Central memory CD8-positive, alpha-beta T cell (primary cell): ENCODE data around the gene HDAC4.

Experiments
- ATAC-seq: fragments of 150-1000 bp; cut with Tn5 transposase; replicated peaks from 2 replicates; pipeline ENCODE4 v1.10.0; 2022; ENCODE audit warnings: mild to moderate bottlenecking, moderate FRiP score, moderate number of reproducible peaks; ENCODE audit not compliant: poor library complexity, severe bottlenecking; ENCODE audit errors: extremely low read depth
- DNase-seq, 2 donors: peaks; one replicate each; pipeline ENCODE4 v3.0.0; 2021; ENCODE audit warnings: low spot score in 2 of 2
- H3K27ac Mint-ChIP-seq: one replicate; pipeline ENCODE4 v1.8.0; 2022; ENCODE audit warnings: low read depth, mild to moderate bottlenecking, moderate library complexity, mixed read lengths
- H3K27me3 Mint-ChIP-seq: one replicate; pipeline ENCODE4 v1.8.0; 2022; ENCODE audit warnings: mixed read lengths
- H3K36me3 Mint-ChIP-seq: one replicate; pipeline ENCODE4 v1.8.0; 2022; ENCODE audit warnings: mild to moderate bottlenecking, moderate library complexity, mixed read lengths; ENCODE audit not compliant: insufficient read depth
- H3K4me1 Mint-ChIP-seq: one replicate; pipeline ENCODE4 v1.8.0; 2022; ENCODE audit warnings: mixed read lengths
- H3K4me3 Mint-ChIP-seq: one replicate; pipeline ENCODE4 v1.8.0; 2022; ENCODE audit warnings: mild to moderate bottlenecking, moderate library complexity, mixed read lengths
- H3K9me3 Mint-ChIP-seq: one replicate; pipeline ENCODE4 v1.8.0; 2022; ENCODE audit warnings: mixed read lengths

Gene HDAC4

DNA sequence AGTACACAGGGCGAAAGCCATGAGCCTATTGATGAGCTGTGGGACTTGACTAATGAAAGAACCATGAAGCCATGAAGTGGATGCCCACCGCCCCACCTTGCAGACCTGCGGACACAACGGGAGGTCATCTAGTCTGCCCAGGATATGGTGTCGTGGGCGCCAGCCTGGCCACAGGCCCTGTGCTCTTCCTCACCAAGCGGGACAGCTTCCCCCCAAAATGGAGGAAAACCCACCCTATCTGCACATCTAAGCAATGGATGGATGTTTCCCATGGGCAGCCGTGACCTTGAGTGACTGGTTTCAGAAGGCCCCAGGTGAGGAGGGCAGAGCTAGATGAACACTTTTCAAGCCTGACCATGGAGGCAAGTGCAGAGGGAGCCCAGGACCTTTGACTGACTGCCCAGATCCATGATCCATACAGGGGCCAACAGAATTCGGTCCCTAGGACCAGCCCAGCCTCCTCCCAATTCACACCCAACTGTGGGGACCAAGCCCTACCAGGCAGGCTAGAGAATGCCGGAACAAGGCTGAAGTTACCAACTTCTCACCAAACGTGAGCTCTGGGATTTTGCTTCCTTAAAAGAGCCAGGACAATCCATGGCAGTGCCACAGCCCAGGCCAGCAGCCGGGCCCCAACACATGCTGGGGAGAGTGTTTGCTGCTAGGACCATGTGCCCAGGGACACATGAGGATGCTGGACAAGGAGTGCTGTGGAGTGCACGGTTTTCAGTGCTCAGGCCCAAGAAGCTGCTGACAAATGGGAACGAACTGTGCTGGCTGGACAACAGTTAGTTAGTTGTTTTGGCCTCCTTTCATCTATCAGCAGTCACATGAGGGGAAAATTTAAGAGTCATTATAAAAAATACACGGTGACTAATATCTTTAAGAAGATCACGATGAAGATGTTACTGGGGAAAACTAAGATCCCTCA lies 249.4 kb downstream of the HDAC4 start:
- Mint-ChIP-seq H3K27me3 (no peaks in the 10 kb centered on the region), H3K36me3 (peaks cover 29% of the 10 kb centered on the region), H3K27ac (peak overlapping the region; percentile 75)

DNA sequence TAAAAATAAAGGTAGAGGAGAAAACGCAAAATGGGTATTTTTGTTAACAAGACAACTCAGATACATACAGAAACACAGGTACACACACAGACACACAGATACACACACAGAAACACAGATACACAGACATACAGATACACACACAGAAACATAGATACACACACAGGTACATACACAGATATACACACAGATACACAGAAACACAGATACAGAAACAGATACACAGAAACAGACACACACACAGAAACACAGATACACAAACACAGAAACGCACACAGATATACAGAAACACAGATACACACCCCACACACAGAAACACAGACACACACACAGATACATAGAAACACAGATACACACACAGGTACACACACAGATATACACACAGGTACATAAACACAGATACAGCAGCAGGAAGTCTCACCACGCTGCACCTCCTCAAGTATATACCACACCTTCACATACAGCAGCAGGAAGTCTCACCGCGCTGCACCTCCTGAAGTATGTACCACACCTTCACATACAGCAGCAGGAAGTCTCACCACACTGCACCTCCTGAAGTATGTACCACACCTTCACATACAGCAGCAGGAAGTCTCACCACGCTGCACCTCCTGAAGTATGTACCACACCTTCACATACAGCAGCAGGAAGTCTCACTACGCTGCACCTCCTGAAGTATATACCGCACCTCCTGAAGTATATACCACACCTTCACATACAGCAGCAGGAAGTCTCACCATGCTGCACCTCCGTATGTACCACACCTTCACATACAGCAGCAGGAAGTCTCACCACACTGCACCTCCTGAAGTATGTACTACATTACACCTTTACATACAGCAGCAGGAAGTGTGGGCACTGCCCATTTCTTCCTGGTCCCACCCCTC lies 250.5 kb downstream of the HDAC4 start:
- peak in 1 of 2 donors; percentile 50 for DNase-seq
- ATAC-seq = peak; percentile 80
- H3K27ac Mint-ChIP-seq = peak overlapping the region; percentile 75
- H3K4me3 Mint-ChIP-seq = peak overlapping the region; percentile 38
- peaks cover 13% of the 10 kb centered on the region for H3K4me1 Mint-ChIP-seq
- peaks cover 20% of the 10 kb centered on the region for H3K36me3 Mint-ChIP-seq
- H3K9me3 Mint-ChIP-seq = peaks cover 13% of the 10 kb centered on the region
- no peaks in the 10 kb centered on the region for H3K27me3 Mint-ChIP-seq

More for the DNA sequence above, 249.4 kb downstream of the HDAC4 start:
- DNase-seq (no peak), ATAC-seq (no peak)
- peaks cover 13% of the 10 kb centered on the region for H3K4me1 Mint-ChIP-seq
- peaks cover 13% of the 10 kb centered on the region for H3K9me3 Mint-ChIP-seq
- H3K4me3 Mint-ChIP-seq = peak overlapping the region; percentile 38

DNA sequence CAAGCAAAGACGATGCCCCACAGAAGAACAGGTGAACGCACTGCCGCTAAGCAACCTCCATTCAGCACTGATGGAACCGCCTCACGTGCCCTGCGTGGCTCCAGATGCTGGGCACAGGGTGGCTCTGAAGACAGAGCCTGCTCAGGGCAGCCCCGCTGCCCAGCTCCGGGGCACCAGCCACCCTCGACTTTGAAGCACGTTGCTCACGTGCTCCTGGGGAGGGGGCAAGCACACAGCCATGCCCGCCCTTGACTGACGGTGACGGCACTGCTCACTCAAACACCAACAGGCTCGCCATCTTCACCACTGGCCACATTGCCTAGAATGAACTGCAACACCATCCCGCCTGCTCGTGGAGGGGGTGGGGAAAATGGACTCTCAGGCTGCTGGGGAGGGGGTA lies 251.3 kb downstream of the HDAC4 start:
- H3K27me3 Mint-ChIP-seq = no peaks in the 10 kb centered on the region
- ATAC-seq = no peak
- DNase-seq = no peak
- no peak overlapping the region for H3K4me3 Mint-ChIP-seq
- peaks cover 13% of the 10 kb centered on the region for H3K4me1 Mint-ChIP-seq
- peak overlapping the region; percentile 75 for H3K27ac Mint-ChIP-seq
- H3K36me3 Mint-ChIP-seq = peaks cover 17% of the 10 kb centered on the region
- peaks cover 13% of the 10 kb centered on the region for H3K9me3 Mint-ChIP-seq

DNA sequence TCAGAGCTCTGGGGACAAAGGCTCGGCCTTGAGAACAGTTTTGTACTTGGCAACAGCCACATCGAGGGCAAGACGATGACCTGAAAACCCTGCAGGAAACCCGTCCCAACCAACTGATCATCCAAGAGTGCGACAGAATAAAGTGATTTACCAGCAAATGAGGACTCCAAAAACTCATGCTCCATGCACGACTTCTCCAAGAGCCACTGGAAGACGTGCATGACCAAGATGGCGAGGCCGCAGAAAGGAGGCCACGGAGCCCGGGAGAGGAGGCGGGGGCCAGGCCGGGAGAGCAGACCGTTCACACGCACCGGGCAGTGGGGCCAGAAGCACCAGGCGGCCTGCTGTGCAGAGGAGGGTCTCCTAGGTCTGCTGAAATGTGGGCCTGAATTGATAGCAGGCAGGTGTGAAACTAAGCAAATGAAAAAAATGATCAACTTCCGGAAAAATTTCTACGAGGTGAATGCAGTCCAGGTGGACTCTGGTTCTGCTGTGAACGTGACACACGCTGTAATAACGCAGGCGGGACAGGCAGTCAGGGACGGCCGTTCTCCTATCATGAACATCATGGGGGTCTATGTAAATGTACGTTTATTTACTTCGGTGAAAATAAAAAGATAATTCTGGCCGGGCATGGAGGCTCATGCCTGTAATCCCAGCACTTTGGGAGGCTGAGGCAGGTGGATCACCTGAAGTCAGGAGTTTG lies 252.2 kb downstream of the HDAC4 start:
- Mint-ChIP-seq H3K4me1 (peaks cover 13% of the 10 kb centered on the region), H3K27ac (peak overlapping the region; percentile 62), H3K4me3 (peak overlapping the region; percentile 7), H3K9me3 (peaks cover 13% of the 10 kb centered on the region), H3K36me3 (peaks cover 18% of the 10 kb centered on the region), H3K27me3 (no peaks in the 10 kb centered on the region)
- DNase-seq = no peak
- ATAC-seq = no peak

DNA sequence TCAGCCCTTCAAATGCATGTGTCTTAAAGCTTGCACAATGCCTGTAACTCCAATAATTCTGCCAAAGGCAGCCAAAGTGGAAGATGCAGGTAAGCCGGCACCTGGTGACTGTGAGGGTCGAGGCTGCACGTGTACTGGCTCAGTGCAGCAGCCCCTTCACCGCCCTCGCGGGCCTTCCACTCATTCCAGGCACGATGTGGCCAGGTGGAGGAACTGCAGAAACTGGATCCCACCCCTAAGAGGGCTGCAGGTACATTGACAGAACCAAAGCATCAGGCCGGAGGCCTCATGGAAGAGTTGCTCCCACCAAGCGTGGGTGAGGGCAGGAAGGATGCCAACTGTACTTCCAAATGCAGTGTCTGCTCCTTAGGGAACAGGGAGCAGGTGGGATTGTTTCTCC lies 253.4 kb downstream of the HDAC4 start:
- ATAC-seq (no peak), DNase-seq (no peak)
- no peaks in the 10 kb centered on the region for H3K27me3 Mint-ChIP-seq
- no peak overlapping the region for H3K4me3 Mint-ChIP-seq
- peaks cover 13% of the 10 kb centered on the region for H3K4me1 Mint-ChIP-seq
- H3K27ac Mint-ChIP-seq = no peak overlapping the region
- peaks cover 13% of the 10 kb centered on the region for H3K9me3 Mint-ChIP-seq
- peaks cover 17% of the 10 kb centered on the region for H3K36me3 Mint-ChIP-seq

DNA sequence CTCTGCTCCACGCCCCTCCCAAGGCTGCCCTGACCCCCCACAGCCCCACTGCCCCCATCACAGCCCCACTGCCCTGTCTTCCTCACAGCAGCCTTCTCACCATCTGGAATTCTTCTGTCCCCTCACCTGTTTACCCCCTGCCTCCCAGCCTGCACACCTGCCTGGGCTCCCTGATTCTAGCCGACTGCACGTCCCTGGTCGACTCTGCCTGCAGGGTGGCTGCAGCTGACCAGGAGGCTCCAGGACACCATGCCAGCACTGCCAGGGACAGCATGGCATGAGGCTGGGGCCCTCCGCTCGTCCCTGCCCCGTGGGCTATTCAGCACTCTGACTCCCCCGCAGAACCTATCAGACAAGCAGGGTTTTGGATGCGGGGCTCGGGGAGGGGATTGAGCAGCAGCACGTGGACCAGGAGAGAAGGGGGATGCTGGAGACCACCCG lies 254.1 kb downstream of the HDAC4 start:
- Mint-ChIP-seq H3K4me1 (peaks cover 13% of the 10 kb centered on the region), H3K9me3 (peaks cover 13% of the 10 kb centered on the region), H3K4me3 (no peak overlapping the region), H3K36me3 (peaks cover 20% of the 10 kb centered on the region), H3K27ac (no peak overlapping the region), H3K27me3 (no peaks in the 10 kb centered on the region)
- DNase-seq (no peak), ATAC-seq (no peak)

DNA sequence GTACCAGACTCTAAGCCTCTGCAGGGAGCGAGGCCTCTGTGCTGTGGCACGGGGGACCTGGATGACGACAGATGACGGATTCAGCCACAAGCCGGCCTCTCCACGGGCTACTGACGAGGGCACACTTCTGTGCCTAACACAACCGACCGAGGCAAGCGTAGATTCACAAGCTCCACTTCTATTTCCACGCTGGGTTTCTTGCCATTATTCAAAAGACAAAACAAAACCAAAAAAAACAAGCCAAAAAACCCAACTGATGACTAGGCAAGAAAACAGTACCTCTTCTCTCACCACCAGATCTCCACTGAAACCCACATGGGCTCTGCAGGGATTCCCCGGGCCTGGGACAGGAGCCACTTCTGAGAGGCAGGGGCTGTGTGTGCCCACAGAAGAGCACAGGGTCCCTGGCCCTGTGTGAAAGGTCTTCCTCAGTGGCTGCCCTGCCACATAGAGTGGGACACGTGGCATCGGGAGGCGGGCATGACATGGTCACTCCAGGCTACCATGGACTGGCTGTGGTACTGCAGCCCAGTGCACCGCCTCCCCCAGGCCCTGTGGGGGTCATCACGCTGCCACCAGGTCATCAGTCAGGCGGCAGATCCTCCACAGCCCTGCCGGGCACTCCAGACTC lies 254.7 kb downstream of the HDAC4 start:
- Mint-ChIP-seq H3K9me3 (peaks cover 11% of the 10 kb centered on the region), H3K4me3 (no peak overlapping the region), H3K27ac (no peak overlapping the region), H3K27me3 (no peaks in the 10 kb centered on the region), H3K36me3 (peaks cover 19% of the 10 kb centered on the region), H3K4me1 (peaks cover 11% of the 10 kb centered on the region)
- ATAC-seq = no peak
- DNase-seq = no peak

DNA sequence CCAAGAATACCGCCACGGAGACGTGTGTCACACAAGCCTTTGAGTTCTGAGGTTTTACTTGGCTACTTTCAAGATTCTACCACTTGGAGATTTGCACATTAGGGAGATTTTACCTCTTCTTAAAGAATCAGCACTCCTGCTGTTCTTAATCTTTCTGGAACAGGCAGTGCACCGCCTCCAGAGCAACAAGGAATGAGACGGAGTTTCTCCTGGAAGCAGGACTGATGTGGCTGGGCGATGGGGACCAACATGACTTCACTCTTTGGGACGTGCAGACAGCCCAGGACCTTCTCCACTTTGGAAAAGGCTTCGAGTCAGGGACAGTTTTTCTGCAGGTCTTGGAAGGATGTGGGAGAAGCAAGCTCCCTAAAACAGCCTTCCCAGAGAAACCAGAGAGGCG lies 255.2 kb downstream of the HDAC4 start:
- Mint-ChIP-seq H3K27me3 (no peaks in the 10 kb centered on the region), H3K27ac (no peak overlapping the region), H3K9me3 (peaks cover 7% of the 10 kb centered on the region), H3K36me3 (peaks cover 19% of the 10 kb centered on the region), H3K4me3 (no peak overlapping the region), H3K4me1 (peaks cover 7% of the 10 kb centered on the region)
- ATAC-seq (no peak), DNase-seq (no peak)

DNA sequence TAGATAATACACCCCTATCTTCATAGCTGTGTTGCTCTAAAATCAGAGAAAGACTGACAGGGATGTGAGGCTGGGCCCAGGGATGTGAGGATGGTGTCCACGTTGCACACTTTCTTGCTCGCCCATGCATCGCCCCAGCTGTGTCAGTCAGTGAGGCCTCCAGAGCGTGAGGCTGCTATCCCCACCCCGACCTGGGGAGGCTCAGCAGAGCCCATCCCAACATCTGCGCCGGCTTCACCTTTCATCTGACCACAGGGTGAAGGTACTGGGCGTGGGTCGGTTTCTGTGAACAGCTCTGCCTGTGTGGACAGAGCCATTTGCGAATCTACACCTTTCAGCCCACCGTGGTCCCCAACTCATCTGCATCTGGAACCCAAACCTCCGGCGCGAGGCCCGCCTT lies 255.7 kb downstream of the HDAC4 start:
- peaks cover 3% of the 10 kb centered on the region for H3K4me1 Mint-ChIP-seq
- peak overlapping the region; percentile 46 for H3K27ac Mint-ChIP-seq
- H3K9me3 Mint-ChIP-seq = peaks cover 3% of the 10 kb centered on the region
- no peak overlapping the region for H3K4me3 Mint-ChIP-seq
- H3K27me3 Mint-ChIP-seq = no peaks in the 10 kb centered on the region
- ATAC-seq = no peak
- DNase-seq = no peak
- peaks cover 17% of the 10 kb centered on the region for H3K36me3 Mint-ChIP-seq

DNA sequence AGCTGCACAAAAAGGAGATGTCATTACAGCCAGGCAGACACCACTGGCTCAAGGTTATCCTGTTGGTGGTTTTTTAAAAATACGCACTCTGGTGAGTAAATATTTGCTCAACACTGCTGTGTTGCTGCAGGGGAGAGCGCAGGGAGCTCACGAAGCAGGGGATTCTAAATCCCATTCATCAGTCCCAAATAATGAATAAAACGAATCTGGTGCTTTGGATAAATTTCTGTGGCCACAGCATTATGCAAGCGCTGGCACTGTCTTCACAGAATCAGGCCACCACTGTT lies 256.2 kb downstream of the HDAC4 start:
- H3K9me3 Mint-ChIP-seq = no peaks in the 10 kb centered on the region
- DNase-seq (no peak), ATAC-seq (no peak)
- no peak overlapping the region for H3K4me3 Mint-ChIP-seq
- no peaks in the 10 kb centered on the region for H3K27me3 Mint-ChIP-seq
- H3K4me1 Mint-ChIP-seq = no peaks in the 10 kb centered on the region
- peak overlapping the region; percentile 46 for H3K27ac Mint-ChIP-seq
- peaks cover 19% of the 10 kb centered on the region for H3K36me3 Mint-ChIP-seq

DNA sequence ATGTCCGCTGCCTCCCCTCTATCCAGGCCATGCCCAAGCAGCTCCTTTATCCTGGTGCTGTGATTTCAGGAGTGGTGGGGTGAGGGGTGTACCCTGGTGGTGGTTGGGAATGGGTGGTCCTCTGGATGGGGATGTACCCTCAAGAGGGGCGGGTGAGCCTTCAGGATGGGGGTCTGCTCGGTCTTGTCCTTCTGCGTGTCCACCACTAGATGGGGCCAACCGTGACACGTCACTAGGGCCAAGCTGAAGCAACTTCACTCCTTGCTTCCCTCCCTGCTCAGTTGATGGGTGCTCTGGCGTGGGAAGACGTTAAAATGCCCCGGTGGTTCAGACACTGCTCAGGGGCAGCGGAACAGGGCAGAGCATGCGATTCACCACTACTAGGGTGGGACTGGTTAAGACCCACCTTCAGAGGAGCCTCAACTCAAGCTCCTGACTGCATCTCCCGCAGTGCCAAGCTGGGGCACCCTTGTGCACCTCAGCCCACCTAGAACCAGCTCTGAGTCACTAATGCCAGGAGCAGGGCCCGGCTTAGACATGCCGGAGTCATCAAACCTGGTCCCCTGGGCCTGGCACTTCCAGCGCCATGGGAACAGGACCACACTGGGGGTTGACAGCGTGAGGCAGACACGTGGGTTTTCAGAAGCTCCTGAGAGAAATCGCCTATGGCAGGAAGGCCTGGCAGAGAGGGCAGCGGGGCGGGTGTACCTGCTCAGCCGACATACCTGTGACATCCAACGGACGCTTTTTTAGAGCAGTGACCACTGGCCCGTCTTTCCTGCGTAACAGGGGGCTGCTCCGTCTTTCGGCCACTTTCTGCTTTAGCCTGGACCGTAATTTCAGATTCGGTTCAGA lies 256.7 kb downstream of the HDAC4 start:
- Mint-ChIP-seq H3K27ac (peak overlapping the region; percentile 46), H3K9me3 (no peaks in the 10 kb centered on the region), H3K27me3 (no peaks in the 10 kb centered on the region), H3K4me3 (no peak overlapping the region), H3K36me3 (peaks cover 21% of the 10 kb centered on the region), H3K4me1 (peaks cover 4% of the 10 kb centered on the region)
- DNase-seq (no peak), ATAC-seq (no peak)
